ENCODE measurements around the gene DNAJB8.
A peak's percentile ranks its signal among the peaks of the same experiment; 100 is the strongest.

DNAJB8 gene

GRCh38 chr3:128432301-128432970, 34.3 kb downstream of the DNAJB8 start:
- no peak for TF ChIP-seq CTCF (IDR thresholded peaks at IDR 0.05; ENCODE audit: low read depth, low read length)
- H3K27me3 ChIP-seq (ENCODE audit: insufficient read depth, low read depth, severe bottlenecking) = peaks cover 24% of the 10 kb centered on the region
- DNase-seq = no peak
- no peak overlapping the region for H3K27ac ChIP-seq
- no peaks in the 10 kb centered on the region for H3K36me3 ChIP-seq
- H3K9me3 ChIP-seq (ENCODE audit: severe bottlenecking) = no peaks in the 10 kb centered on the region
- peak overlapping the region; percentile 39 for H3K4me3 ChIP-seq (ENCODE audit: low read depth, low read length)

GRCh38 chr3:128431803-128432300, 34.8 kb downstream of the DNAJB8 start:
- no peak for DNase-seq
- Histone ChIP-seq H3K27ac (no peak overlapping the region), H3K9me3 (ENCODE audit: severe bottlenecking) (no peaks in the 10 kb centered on the region), H3K4me3 (ENCODE audit: low read depth, low read length) (no peak overlapping the region), H3K36me3 (no peaks in the 10 kb centered on the region), H3K27me3 (ENCODE audit: insufficient read depth, low read depth, severe bottlenecking) (peaks cover 24% of the 10 kb centered on the region)
- TF ChIP-seq CTCF (IDR thresholded peaks at IDR 0.05; ENCODE audit: low read depth, low read length) = no peak

- H3K9me3 ChIP-seq (ENCODE audit: severe bottlenecking) = no peaks in the 10 kb centered on the region
- no peak for TF ChIP-seq CTCF (IDR thresholded peaks at IDR 0.05; ENCODE audit: low read depth, low read length)
- no peak for DNase-seq
- no peak overlapping the region for H3K4me3 ChIP-seq (ENCODE audit: low read depth, low read length)
- peaks cover 27% of the 10 kb centered on the region for H3K27me3 ChIP-seq (ENCODE audit: insufficient read depth, low read depth, severe bottlenecking)
- H3K36me3 ChIP-seq = no peaks in the 10 kb centered on the region
- no peak overlapping the region for H3K27ac ChIP-seq
Observed at GRCh38 chr3:128430731-128431130, 36.0 kb downstream of the DNAJB8 start.

GRCh38 chr3:128430301-128430700, 36.4 kb downstream of the DNAJB8 start:
- H3K9me3 ChIP-seq (ENCODE audit: severe bottlenecking) = no peaks in the 10 kb centered on the region
- TF ChIP-seq CTCF (IDR thresholded peaks at IDR 0.05; ENCODE audit: low read depth, low read length) = no peak

GRCh38 chr3:128429751-128430150, 36.9 kb downstream of the DNAJB8 start:
- H3K27me3 ChIP-seq (ENCODE audit: insufficient read depth, low read depth, severe bottlenecking) = peaks cover 27% of the 10 kb centered on the region
- H3K4me3 ChIP-seq (ENCODE audit: low read depth, low read length) = no peak overlapping the region
- no peak for TF ChIP-seq CTCF (IDR thresholded peaks at IDR 0.05; ENCODE audit: low read depth, low read length)
- no peak overlapping the region for H3K27ac ChIP-seq
- no peaks in the 10 kb centered on the region for H3K9me3 ChIP-seq (ENCODE audit: severe bottlenecking)
- DNase-seq = no peak
- no peaks in the 10 kb centered on the region for H3K36me3 ChIP-seq

More at GRCh38 chr3:128430301-128430700, 36.4 kb downstream of the DNAJB8 start:
- no peaks in the 10 kb centered on the region for H3K36me3 ChIP-seq
- peaks cover 27% of the 10 kb centered on the region for H3K27me3 ChIP-seq (ENCODE audit: insufficient read depth, low read depth, severe bottlenecking)
- H3K4me3 ChIP-seq (ENCODE audit: low read depth, low read length) = no peak overlapping the region
- no peak overlapping the region for H3K27ac ChIP-seq
- no peak for DNase-seq

- no peaks in the 10 kb centered on the region for H3K36me3 ChIP-seq
- DNase-seq = peak; percentile 22
- TF ChIP-seq CTCF (IDR thresholded peaks at IDR 0.05; ENCODE audit: low read depth, low read length) = no peak
- H3K9me3 ChIP-seq (ENCODE audit: severe bottlenecking) = no peaks in the 10 kb centered on the region
- H3K27ac ChIP-seq = no peak overlapping the region
- no peak overlapping the region for H3K4me3 ChIP-seq (ENCODE audit: low read depth, low read length)
- H3K27me3 ChIP-seq (ENCODE audit: insufficient read depth, low read depth, severe bottlenecking) = peaks cover 27% of the 10 kb centered on the region
Observed at GRCh38 chr3:128429275-128429674, 37.4 kb downstream of the DNAJB8 start.
